ENCODE results near the gene PSMB7.
A peak's percentile ranks its signal among the peaks of the same experiment; 100 is the strongest.

PSMB7 gene

DNA sequence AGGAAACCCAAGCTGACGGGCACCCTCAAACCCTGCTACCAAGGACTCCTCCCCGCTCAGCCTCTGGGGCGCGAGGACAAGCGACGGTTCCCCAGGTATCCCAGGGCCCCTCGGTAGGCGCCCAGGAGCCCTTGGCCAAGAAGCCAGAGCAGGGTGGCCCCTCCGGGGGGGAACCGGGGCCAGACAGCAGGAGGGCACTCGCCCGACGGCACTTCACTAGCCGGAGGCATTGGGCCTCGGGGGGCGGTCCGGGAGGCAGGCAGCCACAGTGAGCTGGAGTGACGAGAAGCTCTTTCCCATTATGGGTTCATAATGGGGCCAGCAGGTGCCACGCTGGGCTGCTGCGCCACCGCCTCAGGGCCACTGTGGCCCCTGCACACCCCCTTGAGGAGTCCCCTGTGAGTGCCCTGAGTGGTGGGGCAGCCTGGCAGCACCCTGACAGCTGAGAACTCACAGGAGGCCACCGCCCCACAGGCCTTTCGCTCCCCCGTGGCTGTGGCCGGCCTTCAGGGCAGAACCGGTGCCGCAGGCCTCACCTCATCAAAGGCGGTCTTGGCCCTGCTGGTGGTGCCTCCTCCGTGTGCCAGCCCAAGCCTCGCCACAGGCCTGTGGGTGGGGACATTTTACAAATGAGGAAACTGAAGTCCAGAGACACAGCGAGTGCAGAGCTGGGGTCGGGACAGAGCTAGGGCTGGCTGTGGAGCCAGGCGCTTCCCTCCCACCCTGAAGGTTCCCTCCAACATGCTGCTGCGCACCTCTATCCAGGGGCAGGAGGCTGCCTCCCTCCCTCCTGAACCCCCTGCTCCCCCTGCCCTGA lies 68.7 kb downstream of the PSMB7 start:
- no peaks in the 10 kb centered on the region for H3K27me3 ChIP-seq (replicated peaks; ENCODE audit: control insufficient read depth, insufficient read depth, low read length)
- DNase-seq (ENCODE audit: extremely low read depth, insufficient read length) = peak; percentile 25
- peaks cover 81% of the 10 kb centered on the region for H3K36me3 ChIP-seq (ENCODE audit: control insufficient read depth, insufficient read depth, low read length)
- TF ChIP-seq, protein P1, sequence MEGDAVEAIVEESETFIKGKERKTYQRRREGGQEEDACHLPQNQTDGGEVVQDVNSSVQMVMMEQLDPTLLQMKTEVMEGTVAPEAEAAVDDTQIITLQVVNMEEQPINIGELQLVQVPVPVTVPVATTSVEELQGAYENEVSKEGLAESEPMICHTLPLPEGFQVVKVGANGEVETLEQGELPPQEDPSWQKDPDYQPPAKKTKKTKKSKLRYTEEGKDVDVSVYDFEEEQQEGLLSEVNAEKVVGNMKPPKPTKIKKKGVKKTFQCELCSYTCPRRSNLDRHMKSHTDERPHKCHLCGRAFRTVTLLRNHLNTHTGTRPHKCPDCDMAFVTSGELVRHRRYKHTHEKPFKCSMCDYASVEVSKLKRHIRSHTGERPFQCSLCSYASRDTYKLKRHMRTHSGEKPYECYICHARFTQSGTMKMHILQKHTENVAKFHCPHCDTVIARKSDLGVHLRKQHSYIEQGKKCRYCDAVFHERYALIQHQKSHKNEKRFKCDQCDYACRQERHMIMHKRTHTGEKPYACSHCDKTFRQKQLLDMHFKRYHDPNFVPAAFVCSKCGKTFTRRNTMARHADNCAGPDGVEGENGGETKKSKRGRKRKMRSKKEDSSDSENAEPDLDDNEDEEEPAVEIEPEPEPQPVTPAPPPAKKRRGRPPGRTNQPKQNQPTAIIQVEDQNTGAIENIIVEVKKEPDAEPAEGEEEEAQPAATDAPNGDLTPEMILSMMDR (IDR thresholded peaks at IDR 0.05; ENCODE audit: insufficient read depth, low read length, poor library complexity, severe bottlenecking) = no peak
- no peak overlapping the region for H3K4me3 ChIP-seq (replicated peaks; ENCODE audit: low read depth, low read length)

DNA sequence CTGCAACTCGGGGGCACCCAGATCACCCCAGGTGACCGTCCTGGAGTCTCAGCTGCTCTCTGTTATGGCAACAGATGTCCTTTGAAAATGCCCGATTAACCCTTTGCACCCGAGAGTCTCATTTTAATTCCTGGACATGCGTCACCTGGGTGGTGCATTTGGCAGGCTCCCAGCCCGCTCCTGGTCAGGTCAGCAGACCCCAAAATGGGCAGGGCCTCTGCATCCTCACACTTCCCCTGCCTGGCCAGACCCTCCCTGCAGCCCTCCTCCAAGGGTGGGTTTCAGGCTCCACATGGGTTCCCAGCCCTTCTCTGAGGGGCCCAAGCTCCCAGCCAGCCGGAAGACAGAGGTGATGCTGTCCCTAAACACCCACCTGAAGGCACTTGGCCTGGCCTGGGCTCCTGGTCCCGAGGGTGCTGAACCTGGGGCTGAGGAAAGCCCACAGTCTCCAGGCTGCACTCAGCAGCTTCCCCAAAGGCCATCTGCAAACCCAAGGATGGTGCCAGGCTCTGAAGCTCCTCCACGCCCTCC lies 69.4 kb downstream of the PSMB7 start:
- Histone ChIP-seq H3K27me3 (replicated peaks; ENCODE audit: control insufficient read depth, insufficient read depth, low read length) (no peaks in the 10 kb centered on the region), H3K36me3 (ENCODE audit: control insufficient read depth, insufficient read depth, low read length) (peaks cover 80% of the 10 kb centered on the region), H3K4me3 (replicated peaks; ENCODE audit: low read depth, low read length) (no peak overlapping the region)
- TF ChIP-seq, protein P1 (IDR thresholded peaks at IDR 0.05; ENCODE audit: insufficient read depth, low read length, poor library complexity, severe bottlenecking) = no peak
- DNase-seq (ENCODE audit: extremely low read depth, insufficient read length) = peak; percentile 18

DNA sequence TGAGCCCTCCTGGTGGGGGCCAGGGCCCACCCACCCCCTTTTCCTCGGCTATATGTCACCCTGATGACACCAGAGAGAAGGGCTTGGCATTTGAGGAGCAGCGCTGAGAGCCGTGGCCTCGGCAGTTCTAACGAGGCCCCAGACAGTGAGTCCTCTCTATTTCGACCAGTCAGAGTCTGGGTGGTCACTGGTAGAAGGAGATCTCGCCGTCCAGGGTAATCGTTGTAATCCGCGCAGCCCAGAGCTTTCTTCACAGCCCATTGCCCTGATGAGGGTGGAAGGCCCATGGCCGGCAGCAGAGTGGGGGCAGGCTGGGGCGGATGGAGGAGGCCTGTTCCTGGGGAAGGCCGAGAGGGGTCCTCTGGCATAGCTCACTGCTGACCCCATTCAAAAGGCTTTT lies 70.2 kb downstream of the PSMB7 start:
- DNase-seq (ENCODE audit: extremely low read depth, insufficient read length) = no peak
- H3K27me3 ChIP-seq (replicated peaks; ENCODE audit: control insufficient read depth, insufficient read depth, low read length) = no peaks in the 10 kb centered on the region
- TF ChIP-seq, protein P1 (IDR thresholded peaks at IDR 0.05; ENCODE audit: insufficient read depth, low read length, poor library complexity, severe bottlenecking) = no peak
- no peak overlapping the region for H3K4me3 ChIP-seq (replicated peaks; ENCODE audit: low read depth, low read length)
- peaks cover 81% of the 10 kb centered on the region for H3K36me3 ChIP-seq (ENCODE audit: control insufficient read depth, insufficient read depth, low read length)

DNA sequence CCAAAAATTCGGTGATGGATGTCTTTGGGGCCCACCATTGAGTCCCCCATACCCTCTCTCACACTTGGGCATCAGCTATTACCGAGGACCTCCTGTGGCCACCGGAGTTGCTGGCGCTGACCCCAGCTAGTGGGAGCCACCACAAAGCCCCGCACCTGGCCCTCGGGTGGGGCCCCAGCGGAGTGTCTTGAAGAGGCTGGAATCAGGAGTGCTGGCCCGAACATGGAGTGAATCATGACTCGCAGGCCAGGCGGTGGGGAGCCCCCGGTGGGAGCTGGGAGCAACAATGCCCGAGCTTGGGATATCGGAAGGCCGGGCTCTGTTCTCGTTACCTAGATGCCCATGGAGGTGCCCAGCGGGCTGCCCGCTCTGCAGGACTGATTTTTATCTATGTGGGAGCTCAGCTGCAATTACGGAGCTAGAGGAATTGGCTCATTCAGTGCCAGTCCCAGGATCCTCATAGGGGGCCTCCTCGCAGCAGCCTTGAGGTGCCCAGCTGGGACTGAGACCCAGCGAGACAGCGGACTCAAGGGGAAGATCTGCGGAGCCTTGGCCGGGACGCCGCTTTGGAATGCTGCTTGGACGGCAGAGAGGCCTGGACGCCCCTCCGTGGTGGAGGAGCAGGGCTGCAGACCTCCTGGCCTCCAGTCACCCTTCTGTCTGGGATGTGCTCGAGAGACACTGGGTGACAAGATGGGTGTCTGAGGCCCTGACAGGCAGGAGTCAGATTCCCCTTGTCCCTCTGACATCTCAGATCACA lies 70.8 kb downstream of the PSMB7 start:
- TF ChIP-seq, protein P1 (IDR thresholded peaks at IDR 0.05; ENCODE audit: insufficient read depth, low read length, poor library complexity, severe bottlenecking) = no peak
- Histone ChIP-seq H3K4me3 (replicated peaks; ENCODE audit: low read depth, low read length) (no peak overlapping the region), H3K36me3 (ENCODE audit: control insufficient read depth, insufficient read depth, low read length) (peaks cover 81% of the 10 kb centered on the region), H3K27me3 (replicated peaks; ENCODE audit: control insufficient read depth, insufficient read depth, low read length) (no peaks in the 10 kb centered on the region)
- DNase-seq (ENCODE audit: extremely low read depth, insufficient read length) = peak; percentile 20

DNA sequence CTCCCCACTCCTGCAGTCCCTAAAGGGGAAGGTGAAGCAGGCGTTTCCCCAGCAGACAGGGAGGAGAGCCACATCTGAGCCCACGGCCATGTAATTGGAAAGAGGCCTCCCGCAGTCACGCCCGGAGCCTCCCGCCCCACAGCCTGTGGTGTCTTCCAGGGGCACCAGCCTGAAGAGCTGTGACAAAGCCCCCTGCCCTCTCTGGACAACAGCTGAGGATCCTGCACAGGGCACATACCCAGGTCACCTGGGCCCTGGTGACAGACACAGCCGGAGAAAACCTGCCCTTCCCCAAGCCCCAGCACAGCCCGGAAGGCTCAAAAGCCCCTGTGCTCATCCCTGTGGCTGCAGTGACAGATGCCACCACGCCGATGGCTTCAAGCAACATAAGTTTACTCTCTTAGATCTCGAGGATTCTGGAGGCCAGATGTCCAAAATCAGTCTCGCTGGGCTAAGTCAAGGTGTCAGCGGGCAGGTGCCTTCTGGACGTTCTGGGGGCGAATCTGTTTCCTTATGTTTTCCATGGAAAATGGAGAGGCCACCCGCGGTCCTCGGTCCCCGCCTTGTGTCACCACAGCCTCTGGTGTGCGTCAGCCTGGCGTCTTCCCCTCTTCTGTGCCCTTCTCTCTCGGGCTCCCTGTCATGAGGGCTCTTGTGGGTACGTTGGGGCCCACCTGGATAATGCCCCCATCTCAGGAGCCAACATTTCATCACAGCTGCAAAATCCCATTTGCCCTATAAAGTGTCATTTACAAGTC lies 71.5 kb downstream of the PSMB7 start:
- peak; percentile 16 for DNase-seq (ENCODE audit: extremely low read depth, insufficient read length)
- TF ChIP-seq, protein P1 (IDR thresholded peaks at IDR 0.05; ENCODE audit: insufficient read depth, low read length, poor library complexity, severe bottlenecking) = no peak
- no peak overlapping the region for H3K4me3 ChIP-seq (replicated peaks; ENCODE audit: low read depth, low read length)
- H3K36me3 ChIP-seq (ENCODE audit: control insufficient read depth, insufficient read depth, low read length) = peaks cover 79% of the 10 kb centered on the region
- no peaks in the 10 kb centered on the region for H3K27me3 ChIP-seq (replicated peaks; ENCODE audit: control insufficient read depth, insufficient read depth, low read length)
